Esophagus (tissue), 2 donors: ENCODE results near the gene MXD1. TPM values are rescaled to one million over a fixed set of nuclear protein-coding genes. Genes with fewer than 3 reads are reported as not detected.
"Not testable (repeated sequence)": the region's sequence is repeated elsewhere in the genome, so short reads cannot be mapped to it uniquely, and the experiment has no call there.

Experiments
- H3K27ac ChIP-seq, 2 donors: one replicate each; pipeline ENCODE4 v1.5.1; 2013; ENCODE audit warnings: low read depth in 2 of 2, mild to moderate bottlenecking in 2 of 2, inconsistent platforms in 1 of 2, low read length in 1 of 2, moderate library complexity in 1 of 2
- H3K27me3 ChIP-seq, 2 donors: one replicate each; pipeline ENCODE4 v1.6.1; 2013; ENCODE audit warnings: low read length in 2 of 2, control low read depth in 1 of 2, mild to moderate bottlenecking in 1 of 2; ENCODE audit not compliant: insufficient read depth in 2 of 2, control insufficient read depth in 1 of 2
- H3K36me3 ChIP-seq, 2 donors: one replicate each; pipeline ENCODE4 v1.6.1; 2013; ENCODE audit warnings: low read length in 1 of 2; ENCODE audit not compliant: control insufficient read depth in 2 of 2, insufficient read depth in 2 of 2
- H3K4me1 ChIP-seq, 2 donors: one replicate each; pipeline ENCODE4 v1.6.1; 2013; ENCODE audit warnings: low read length in 1 of 2; ENCODE audit not compliant: control insufficient read depth in 2 of 2, insufficient read depth in 2 of 2
- H3K4me3 ChIP-seq, 2 donors: one replicate each; pipeline ENCODE4 v1.5.1; 2013; ENCODE audit warnings: low read length in 2 of 2, mild to moderate bottlenecking in 2 of 2, low read depth in 1 of 2, moderate library complexity in 1 of 2
- H3K9me3 ChIP-seq, 2 donors: one replicate each; pipeline ENCODE4 v1.6.1; 2013; ENCODE audit warnings: mild to moderate bottlenecking in 2 of 2, low read depth in 1 of 2, low read length in 1 of 2, moderate library complexity in 1 of 2; ENCODE audit not compliant: control insufficient read depth in 2 of 2, insufficient read depth in 1 of 2
- WGBS, 2 donors: extraction: QIAGEN DNeasy Blood & Tissue Kit; methylation state at CpG; one replicate each; pipeline ENCODE4 v1.1.7; 2013; 5-methylcytosine and 5-hydroxymethylcytosine counted together
- polyA plus RNA-seq, 2 donors: library from polyadenylated mRNA; stranded (reverse); fragments of 200-250 nt; gene quantifications; one replicate each; pipeline ENCODE4 v1.2.3, GENCODE V29; 2013
- donor health status: healthy with polysubstance abuse.
- donor health status: Bipolar disorder and iron deficiency.

MXD1 gene
- polyA plus RNA-seq, 2 donors = 75.9 to 140 TPM

- no peak overlapping the region for H3K27ac ChIP-seq
- H3K4me1 ChIP-seq = peaks cover 0 to 5% of the 10 kb centered on the region in 2 donors
- H3K27me3 ChIP-seq = no peaks in the 10 kb centered on the region
- H3K36me3 ChIP-seq = no peaks in the 10 kb centered on the region
- 76% methylated on average over 5 of the region's 5 CpGs for WGBS, 2 donors
- H3K4me3 ChIP-seq = no peak overlapping the region
- no peaks in the 10 kb centered on the region for H3K9me3 ChIP-seq
Measured at GRCh38 chr2:69950241-69950640, 35.3 kb downstream of the MXD1 start.

- H3K27ac ChIP-seq, H3K9me3 ChIP-seq, H3K4me3 ChIP-seq, H3K4me1 ChIP-seq, H3K36me3 ChIP-seq, H3K27me3 ChIP-seq: not testable (repeated sequence)
- 93 to 96% methylated on average over 3 of the region's 3 CpGs for WGBS, 2 donors
Measured at GRCh38 chr2:69950671-69951070, 35.8 kb downstream of the MXD1 start.

GRCh38 chr2:69952336-69953115 lies 37.6 kb downstream of the MXD1 start:
- H3K27ac ChIP-seq = no peak overlapping the region
- 80 to 90% methylated on average over 6 of the region's 6 CpGs for WGBS, 2 donors
- no peaks in the 10 kb centered on the region for H3K36me3 ChIP-seq
- no peaks in the 10 kb centered on the region for H3K27me3 ChIP-seq
- H3K9me3 ChIP-seq = no peaks in the 10 kb centered on the region
- no peak overlapping the region for H3K4me3 ChIP-seq
- H3K4me1 ChIP-seq = peaks cover 0 to 3% of the 10 kb centered on the region in 2 donors

GRCh38 chr2:69954084-69954483 lies 39.2 kb downstream of the MXD1 start:
- H3K36me3 ChIP-seq = no peaks in the 10 kb centered on the region
- no peaks in the 10 kb centered on the region for H3K27me3 ChIP-seq
- H3K9me3 ChIP-seq = no peaks in the 10 kb centered on the region

GRCh38 chr2:69955029-69955428 lies 40.1 kb downstream of the MXD1 start:
- no peaks in the 10 kb centered on the region for H3K36me3 ChIP-seq
- H3K27ac ChIP-seq = no peak overlapping the region
- 77 to 81% methylated on average over 11 of the region's 11 CpGs for WGBS, 2 donors
- peaks cover 0 to 3% of the 10 kb centered on the region in 2 donors for H3K4me1 ChIP-seq
- no peaks in the 10 kb centered on the region for H3K9me3 ChIP-seq
- no peak overlapping the region for H3K4me3 ChIP-seq
- H3K27me3 ChIP-seq = no peaks in the 10 kb centered on the region

More at GRCh38 chr2:69954084-69954483, 39.2 kb downstream of the MXD1 start:
- Histone ChIP-seq H3K4me1 (peaks cover 0 to 3% of the 10 kb centered on the region in 2 donors), H3K27ac (no peak overlapping the region), H3K4me3 (no peak overlapping the region)
- WGBS, 2 donors = 97 to 100% methylated on average over 1 of the region's 1 CpG

- H3K27ac ChIP-seq = no peak overlapping the region
- 86 to 92% methylated on average over 6 of the region's 6 CpGs for WGBS, 2 donors
- H3K36me3 ChIP-seq = no peaks in the 10 kb centered on the region
- H3K4me3 ChIP-seq = no peak overlapping the region
- no peaks in the 10 kb centered on the region for H3K9me3 ChIP-seq
- no peaks in the 10 kb centered on the region for H3K27me3 ChIP-seq
- peaks cover 0 to 3% of the 10 kb centered on the region in 2 donors for H3K4me1 ChIP-seq
Measured at GRCh38 chr2:69956475-69956979, 41.6 kb downstream of the MXD1 start.

- Histone ChIP-seq H3K4me1 (no peaks in the 10 kb centered on the region), H3K36me3 (no peaks in the 10 kb centered on the region), H3K4me3 (no peak overlapping the region), H3K9me3 (no peaks in the 10 kb centered on the region), H3K27me3 (no peaks in the 10 kb centered on the region), H3K27ac (no peak overlapping the region)
- 49 to 50% methylated on average over 8 of the region's 8 CpGs for WGBS, 2 donors
Measured at GRCh38 chr2:69957965-69958364, 43.1 kb downstream of the MXD1 start.

- Histone ChIP-seq H3K36me3 (no peaks in the 10 kb centered on the region), H3K4me3 (no peak overlapping the region), H3K27me3 (no peaks in the 10 kb centered on the region), H3K9me3 (no peaks in the 10 kb centered on the region), H3K4me1 (no peaks in the 10 kb centered on the region), H3K27ac (no peak overlapping the region)
- 62 to 65% methylated on average over 6 of the region's 6 CpGs for WGBS, 2 donors
Measured at GRCh38 chr2:69958480-69958879, 43.6 kb downstream of the MXD1 start.

- Histone ChIP-seq H3K27ac (no peak overlapping the region), H3K4me3 (no peak overlapping the region), H3K9me3 (no peaks in the 10 kb centered on the region), H3K27me3 (no peaks in the 10 kb centered on the region), H3K4me1 (no peaks in the 10 kb centered on the region), H3K36me3 (no peaks in the 10 kb centered on the region)
- 58 to 63% methylated on average over 5 of the region's 5 CpGs for WGBS, 2 donors
Measured at GRCh38 chr2:69959425-69959824, 44.5 kb downstream of the MXD1 start.

GRCh38 chr2:69960821-69961220 lies 45.9 kb downstream of the MXD1 start:
- H3K4me1 ChIP-seq = no peaks in the 10 kb centered on the region
- H3K27me3 ChIP-seq = no peaks in the 10 kb centered on the region
- no peak overlapping the region for H3K27ac ChIP-seq
- no peaks in the 10 kb centered on the region for H3K36me3 ChIP-seq
- no peaks in the 10 kb centered on the region for H3K9me3 ChIP-seq
- WGBS, 2 donors = 94% methylated on average over 6 of the region's 6 CpGs
- H3K4me3 ChIP-seq = no peak overlapping the region
